Left ventricle myocardium inferior (tissue), 1 donor: ENCODE measurements around the gene IRF2. TPM values are rescaled to one million over a fixed set of nuclear protein-coding genes. Genes with fewer than 3 reads are reported as not detected.
A peak's percentile ranks its signal among the peaks of the same experiment; 100 is the strongest.

Experiments
- DNase-seq: peaks from one replicate; pipeline ENCODE4 v3.0.0-alpha.2; 2020
- H3K27ac ChIP-seq: fragments of 200-600 bp; replicated peaks from 2 replicates; pipeline ENCODE4 v1.8.0; 2021
- H3K27me3 ChIP-seq: fragments of 200-600 bp; 2 replicates; pipeline ENCODE4 v1.8.0; 2021; ENCODE audit warnings: low read depth
- H3K36me3 ChIP-seq: fragments of 200-600 bp; 2 replicates; pipeline ENCODE4 v1.8.0; 2021
- H3K4me1 ChIP-seq: fragments of 200-600 bp; 2 replicates; pipeline ENCODE4 v1.8.0; 2021
- H3K4me3 ChIP-seq: fragments of 200-600 bp; 2 replicates; pipeline ENCODE4 v1.8.0; 2021; ENCODE audit warnings: mild to moderate bottlenecking, moderate library complexity
- H3K9me3 ChIP-seq: fragments of 200-600 bp; replicated peaks from 2 replicates; pipeline ENCODE4 v1.8.0; 2021
- intact Hi-C: fragments of 100-400 bp; cut with micrococcal nuclease; formaldehyde crosslinking; loops from one replicate; pipeline ENCODE4 v1.11.0; 2022
- total RNA-seq: library from RNA; stranded (reverse); fragmentation: NEBNext Ultra II Directional; extraction: Animal tissue kit (Norgen Biotek cat#: 25700); gene quantifications from one replicate; pipeline ENCODE4 v1.2.1, GENCODE V29; 2021
- TF ChIP-seq, protein P1 (sequence below): fragments of 200-600 bp; IDR thresholded peaks from 2 replicates; pipeline ENCODE4 v1.8.0; 2021; ENCODE audit warnings: antibody characterized with exemption, mild to moderate bottlenecking, borderline replicate concordance
- donor health status: DM: no; HTN: yes; CAD: no; lungs with severe emphysema.

Gene IRF2
- total RNA-seq, 1 donor from 2014 or later: 25.9 TPM

DNA sequence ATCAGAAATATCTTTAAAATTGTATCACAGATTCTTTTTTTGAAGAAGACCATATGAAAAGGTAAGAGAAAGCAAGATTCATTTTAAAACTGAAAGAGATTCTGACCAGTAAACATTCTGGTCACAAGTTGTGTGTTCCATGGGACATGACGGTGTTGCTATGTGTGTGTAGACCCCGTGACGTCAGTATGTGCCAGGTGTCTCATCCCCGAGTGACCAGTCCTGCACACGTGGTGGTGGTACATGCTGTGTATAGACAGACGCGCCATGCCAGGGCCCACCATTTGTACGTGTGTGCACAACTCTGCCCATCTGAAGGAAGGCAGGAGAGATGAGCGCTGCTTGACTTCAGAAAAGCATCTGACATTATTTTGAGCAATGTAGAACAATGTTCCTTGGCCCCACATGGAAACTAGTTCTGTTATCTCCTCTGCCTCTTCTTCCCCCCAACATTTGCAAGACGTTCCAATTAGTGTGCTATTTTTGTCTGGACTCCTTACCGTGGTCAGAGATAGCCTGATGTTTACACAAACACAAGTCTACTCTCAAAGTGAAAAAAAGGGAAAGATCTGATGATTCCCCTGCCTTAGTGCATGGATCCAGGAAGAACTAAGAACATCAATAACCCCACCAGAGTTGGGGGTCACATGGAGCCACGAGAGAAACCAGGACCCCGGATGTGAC, 51.2 kb downstream of the IRF2 start:
- DNase-seq: no peak
- H3K36me3 ChIP-seq: peaks cover 70% of the 10 kb centered on the region
- TF ChIP-seq, protein P1, sequence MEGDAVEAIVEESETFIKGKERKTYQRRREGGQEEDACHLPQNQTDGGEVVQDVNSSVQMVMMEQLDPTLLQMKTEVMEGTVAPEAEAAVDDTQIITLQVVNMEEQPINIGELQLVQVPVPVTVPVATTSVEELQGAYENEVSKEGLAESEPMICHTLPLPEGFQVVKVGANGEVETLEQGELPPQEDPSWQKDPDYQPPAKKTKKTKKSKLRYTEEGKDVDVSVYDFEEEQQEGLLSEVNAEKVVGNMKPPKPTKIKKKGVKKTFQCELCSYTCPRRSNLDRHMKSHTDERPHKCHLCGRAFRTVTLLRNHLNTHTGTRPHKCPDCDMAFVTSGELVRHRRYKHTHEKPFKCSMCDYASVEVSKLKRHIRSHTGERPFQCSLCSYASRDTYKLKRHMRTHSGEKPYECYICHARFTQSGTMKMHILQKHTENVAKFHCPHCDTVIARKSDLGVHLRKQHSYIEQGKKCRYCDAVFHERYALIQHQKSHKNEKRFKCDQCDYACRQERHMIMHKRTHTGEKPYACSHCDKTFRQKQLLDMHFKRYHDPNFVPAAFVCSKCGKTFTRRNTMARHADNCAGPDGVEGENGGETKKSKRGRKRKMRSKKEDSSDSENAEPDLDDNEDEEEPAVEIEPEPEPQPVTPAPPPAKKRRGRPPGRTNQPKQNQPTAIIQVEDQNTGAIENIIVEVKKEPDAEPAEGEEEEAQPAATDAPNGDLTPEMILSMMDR: no peak
- H3K27me3 ChIP-seq: no peaks in the 10 kb centered on the region
- no peak overlapping the region for H3K4me3 ChIP-seq
- H3K27ac ChIP-seq: peak overlapping the region; percentile 17
- H3K9me3 ChIP-seq: peaks cover 8% of the 10 kb centered on the region
- peaks cover 78% of the 10 kb centered on the region for H3K4me1 ChIP-seq
- intact Hi-C loops: no loop called here

DNA sequence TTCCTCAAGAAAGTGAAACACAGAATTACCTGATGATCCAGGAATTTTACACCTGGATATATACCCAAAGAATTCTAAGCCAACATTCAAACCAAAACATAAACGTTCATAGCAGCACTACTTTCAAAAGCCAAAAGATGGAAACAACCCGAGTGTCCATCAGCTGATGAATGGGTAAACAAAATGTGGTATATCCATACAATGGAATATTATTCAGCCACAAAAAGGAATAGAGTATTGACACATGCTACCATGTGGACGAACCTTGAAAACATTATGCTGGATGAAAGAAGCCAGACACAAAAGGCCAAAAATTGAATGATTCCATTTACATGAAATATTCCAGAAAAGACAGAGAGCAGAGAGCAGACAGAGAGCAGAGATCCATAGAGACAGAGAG, 52.0 kb downstream of the IRF2 start:
- DNase-seq: no peak
- H3K36me3 ChIP-seq: peaks cover 70% of the 10 kb centered on the region
- H3K4me3 ChIP-seq: no peak overlapping the region
- TF ChIP-seq, protein P1: no peak
- H3K27ac ChIP-seq: no peak overlapping the region
- H3K4me1 ChIP-seq: peaks cover 78% of the 10 kb centered on the region
- no peaks in the 10 kb centered on the region for H3K27me3 ChIP-seq
- intact Hi-C loops: no loop called here
- H3K9me3 ChIP-seq: peaks cover 8% of the 10 kb centered on the region

DNA sequence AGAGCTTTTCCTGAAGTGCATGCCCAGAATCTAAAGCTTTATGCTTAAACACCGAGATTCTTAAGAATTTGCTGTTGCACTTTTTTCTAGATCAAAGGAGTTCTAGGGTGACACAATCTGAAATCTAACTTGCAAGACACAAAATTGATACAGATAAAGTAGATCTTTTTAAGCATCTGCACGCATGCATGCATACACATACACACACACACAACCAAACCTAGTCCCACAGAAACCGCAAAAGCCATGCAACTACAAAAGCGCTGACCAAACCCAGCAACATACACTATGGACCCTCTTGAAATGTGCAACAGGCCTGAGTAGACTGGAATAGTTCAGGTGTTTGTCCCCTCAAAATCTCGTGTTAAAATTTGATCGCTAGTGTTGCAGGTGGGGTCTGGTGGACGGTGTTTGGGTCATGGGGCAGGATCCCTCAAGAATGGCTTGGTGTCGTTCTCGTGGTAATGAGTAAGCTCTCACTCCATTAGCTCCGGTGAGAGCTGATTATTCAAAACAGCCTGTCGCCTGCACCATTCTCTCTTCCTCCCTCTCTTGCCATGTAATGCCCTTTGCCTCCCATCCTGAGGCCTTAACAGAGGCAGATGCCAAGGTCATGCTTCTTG, 52.7 kb downstream of the IRF2 start:
- H3K36me3 ChIP-seq: peaks cover 64% of the 10 kb centered on the region

DNA sequence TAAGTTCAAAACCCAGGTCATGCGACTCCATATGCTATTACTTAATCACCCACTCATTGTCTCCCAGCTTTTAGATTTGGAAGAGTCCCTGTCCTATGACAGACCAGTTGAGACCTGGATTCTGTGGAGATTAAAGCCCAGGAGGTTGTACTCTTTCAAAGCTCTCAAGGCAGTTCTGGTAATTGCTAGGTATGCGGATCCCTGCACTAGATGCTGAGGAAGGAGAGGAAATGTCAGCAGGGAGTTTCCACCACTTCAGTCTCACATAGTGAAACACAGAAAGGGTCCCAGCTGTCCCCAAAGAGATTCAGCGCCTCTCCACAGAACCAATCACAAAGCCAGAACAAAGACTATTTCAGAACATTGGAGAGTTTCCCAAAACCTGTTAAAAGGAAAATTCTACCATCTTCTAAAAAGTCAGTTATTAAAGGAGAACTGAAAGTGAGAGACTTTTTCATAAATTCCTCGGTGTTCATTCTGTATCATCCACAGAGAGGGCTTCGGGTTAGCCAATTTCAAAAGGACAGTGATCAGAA, 53.4 kb downstream of the IRF2 start:
- Histone ChIP-seq H3K4me3 (no peak overlapping the region), H3K27me3 (no peaks in the 10 kb centered on the region), H3K27ac (peak overlapping the region; percentile 0), H3K36me3 (peaks cover 57% of the 10 kb centered on the region), H3K4me1 (peaks cover 79% of the 10 kb centered on the region), H3K9me3 (peaks cover 8% of the 10 kb centered on the region)
- DNase-seq: no peak
- intact Hi-C loops: no loop called here
- TF ChIP-seq, protein P1: no peak

More for the DNA sequence above, 52.7 kb downstream of the IRF2 start:
- no peaks in the 10 kb centered on the region for H3K27me3 ChIP-seq
- H3K4me3 ChIP-seq: no peak overlapping the region
- peaks cover 8% of the 10 kb centered on the region for H3K9me3 ChIP-seq
- peaks cover 78% of the 10 kb centered on the region for H3K4me1 ChIP-seq
- intact Hi-C loops: no loop called here
- DNase-seq: no peak
- no peak overlapping the region for H3K27ac ChIP-seq
- TF ChIP-seq, protein P1: no peak

DNA sequence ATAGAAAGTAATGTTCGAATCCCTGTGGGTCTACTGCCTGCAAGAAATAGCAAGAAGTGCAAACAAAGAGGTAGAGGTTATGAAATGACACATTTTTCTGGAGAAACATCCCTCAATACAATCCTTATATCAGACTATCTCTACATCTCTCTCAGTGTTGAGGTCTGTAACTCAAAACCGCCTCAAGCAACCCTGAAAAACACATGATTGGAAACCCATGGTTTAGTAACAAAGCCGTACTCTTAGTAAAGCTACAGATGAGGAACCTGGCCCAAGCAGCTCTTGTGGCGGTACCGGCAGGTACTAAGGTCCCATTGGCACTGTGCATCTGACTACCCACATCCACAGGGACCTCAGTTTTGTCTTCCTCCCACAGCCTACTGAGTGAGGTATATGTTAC, 53.9 kb downstream of the IRF2 start:
- DNase-seq: no peak
- no peak overlapping the region for H3K4me3 ChIP-seq
- H3K4me1 ChIP-seq: peaks cover 78% of the 10 kb centered on the region
- H3K27ac ChIP-seq: peak overlapping the region; percentile 11
- intact Hi-C loops: no loop called here
- H3K36me3 ChIP-seq: peaks cover 56% of the 10 kb centered on the region
- TF ChIP-seq, protein P1: no peak
- H3K9me3 ChIP-seq: peaks cover 8% of the 10 kb centered on the region
- no peaks in the 10 kb centered on the region for H3K27me3 ChIP-seq
